Ascending aorta (tissue), 2 donors: ENCODE results near the gene SERP2. TPM values are rescaled to one million over a fixed set of nuclear protein-coding genes. Genes with fewer than 3 reads are reported as not detected.
A peak's percentile ranks its signal among the peaks of the same experiment; 100 is the strongest.
"Not testable (repeated sequence)": the region's sequence is repeated elsewhere in the genome, so short reads cannot be mapped to it uniquely, and the experiment has no call there.

Source experiments
- DNase-seq, 2 donors: peaks; one replicate each; pipeline ENCODE4 v3.0.0-alpha.2; 2019; ENCODE audit warnings: low spot score in 2 of 2
- H3K27ac ChIP-seq, 2 donors: fragments of 200-600 bp; sonication (generic); one replicate each; pipeline ENCODE4 v1.5.1; 2016 to 2017; ENCODE audit warnings: mild to moderate bottlenecking in 1 of 2
- H3K27me3 ChIP-seq: fragments of 200-600 bp; sonication (generic); one replicate; pipeline ENCODE4 v1.5.1; 2017
- H3K36me3 ChIP-seq, 2 donors: fragments of 200-600 bp; sonication (generic); one replicate each; pipeline ENCODE4 v1.5.1; 2016
- H3K4me1 ChIP-seq, 2 donors: fragments of 200-600 bp; sonication (generic); one replicate each; pipeline ENCODE4 v1.5.1; 2016 to 2017; ENCODE audit warnings: mild to moderate bottlenecking in 1 of 2
- H3K4me3 ChIP-seq, 2 donors: fragments of 200-600 bp; sonication (generic); one replicate each; pipeline ENCODE4 v1.5.1; 2016 to 2017; ENCODE audit warnings: mild to moderate bottlenecking in 1 of 2
- H3K9me3 ChIP-seq, 2 donors: fragments of 200-600 bp; sonication (generic); one replicate each; pipeline ENCODE4 v1.5.1; 2016
- CTCF ChIP-seq, 3 experiments: fragments of 200-600 bp in 2 of 3; fragments of 450-650 bp in 1 of 3; sonication (generic) in 2 of 3; IDR thresholded peaks; one replicate each; pipeline ENCODE4 v1.5.1; 2016 to 2019; ENCODE audit warnings: antibody characterized with exemption in 3 of 3, mild to moderate bottlenecking in 1 of 3, moderate library complexity in 1 of 3
- intact Hi-C: fragments of 100-400 bp; cut with DNase I; formaldehyde crosslinking; loops from one replicate; pipeline ENCODE4 v1.15.1; 2023
- total RNA-seq: library from RNA; depleted of rRNA; stranded (reverse); fragments of >200 nt; gene quantifications from one replicate; pipeline ENCODE4 v1.1.0, GENCODE V29; 2016

Gene SERP2
- total RNA-seq = 0.85 TPM

- H3K9me3 ChIP-seq = no peaks in the 10 kb centered on the region
- H3K4me1 ChIP-seq = peaks cover 0 to 7% of the 10 kb centered on the region in 2 donors
- intact Hi-C loops = loop anchor here (5.0 kb wide), 1 partner anchor 321 kb away; no protein-coding TSS in a partner anchor
- no peaks in the 10 kb centered on the region for H3K36me3 ChIP-seq
- no peaks in the 10 kb centered on the region for H3K27me3 ChIP-seq
- TF ChIP-seq CTCF (IDR thresholded peaks at IDR 0.05) = no peak
- DNase-seq = no peak
- H3K27ac ChIP-seq = peak within 1 kb of the TSS; percentile 55 to 59
- H3K4me3 ChIP-seq = peak within 1 kb of the TSS; percentile 53 to 79
These were observed at the start of gene SERP2 for GRCh38 chr13:44373601-44374347. TSS of gene SERP2 (plus strand) at chr13:44373824. CDS start at chr13:44374026, 202 bp downstream.

DNA sequence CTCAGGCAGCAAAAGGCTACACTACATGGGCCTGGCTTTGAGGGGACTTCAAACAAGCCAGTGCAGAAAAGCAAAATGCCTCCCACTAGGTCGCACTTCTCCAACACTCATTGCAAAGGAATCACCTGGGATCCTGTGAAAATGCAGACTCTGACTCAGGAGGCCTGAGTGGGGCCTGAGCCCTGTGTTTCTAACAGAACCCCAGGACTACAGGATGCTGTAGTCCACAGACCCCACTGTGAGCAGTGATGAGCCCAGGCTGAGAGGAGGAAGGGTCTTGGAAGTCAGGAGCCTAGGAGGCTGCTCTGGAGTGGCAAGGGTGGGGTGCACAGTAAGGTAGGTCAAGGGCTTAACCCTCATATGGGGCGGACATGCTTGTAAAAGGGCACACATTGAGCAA, 46.7 kb upstream of the SERP2 start:
- H3K27ac ChIP-seq = no peak overlapping the region

GRCh38 chr13:44329041-44329440, 44.6 kb upstream of the SERP2 start:
- H3K27ac ChIP-seq, H3K27me3 ChIP-seq: not testable (repeated sequence)
- peaks cover 6 to 16% of the 10 kb centered on the region in 2 donors for H3K4me1 ChIP-seq

More for the DNA sequence above, 46.7 kb upstream of the SERP2 start:
- no peak for DNase-seq
- no peaks in the 10 kb centered on the region for H3K9me3 ChIP-seq
- H3K4me3 ChIP-seq = no peak overlapping the region
- H3K36me3 ChIP-seq = no peaks in the 10 kb centered on the region
- TF ChIP-seq CTCF (IDR thresholded peaks at IDR 0.05) = no peak
- intact Hi-C loops = no loop called here
- peaks cover 6 to 10% of the 10 kb centered on the region in 2 donors for H3K4me1 ChIP-seq
- no peaks in the 10 kb centered on the region for H3K27me3 ChIP-seq

GRCh38 chr13:44329909-44330545, 43.6 kb upstream of the SERP2 start:
- no peak for DNase-seq
- Histone ChIP-seq H3K4me3 (no peak overlapping the region), H3K4me1 (peaks cover 6 to 16% of the 10 kb centered on the region in 2 donors), H3K9me3 (no peaks in the 10 kb centered on the region), H3K27me3 (no peaks in the 10 kb centered on the region), H3K36me3 (no peaks in the 10 kb centered on the region), H3K27ac (no peak overlapping the region)
- no peak for TF ChIP-seq CTCF (IDR thresholded peaks at IDR 0.05)
- intact Hi-C loops = no loop called here

More at GRCh38 chr13:44329041-44329440, 44.6 kb upstream of the SERP2 start:
- H3K36me3 ChIP-seq, H3K9me3 ChIP-seq, intact Hi-C loops, DNase-seq, H3K4me3 ChIP-seq: not testable (repeated sequence)

DNA sequence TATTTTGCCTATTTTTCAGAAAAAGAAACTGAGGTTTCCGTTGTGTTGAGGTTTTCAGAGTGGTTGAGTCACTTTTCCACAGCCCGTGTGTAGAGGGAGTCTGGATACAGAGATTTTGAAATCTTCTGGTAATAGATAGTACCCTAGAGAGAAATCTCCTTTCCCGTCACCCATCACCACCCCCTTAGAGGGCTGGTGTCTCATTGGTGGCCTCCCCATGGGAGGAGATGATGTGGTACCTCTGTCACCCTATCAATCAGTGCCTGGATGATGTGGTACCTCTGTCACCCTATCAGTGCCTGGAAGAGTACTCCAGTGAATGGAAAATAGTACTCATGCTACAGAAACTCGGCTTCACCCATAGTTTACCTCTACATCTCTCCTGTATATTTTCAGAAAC, 42.2 kb upstream of the SERP2 start:
- no peak for DNase-seq
- Histone ChIP-seq H3K4me1 (peaks cover 6 to 16% of the 10 kb centered on the region in 2 donors), H3K9me3 (no peaks in the 10 kb centered on the region), H3K27ac (peak overlapping the region; percentile 64 to 75), H3K27me3 (no peaks in the 10 kb centered on the region), H3K36me3 (no peaks in the 10 kb centered on the region), H3K4me3 (no peak overlapping the region)
- intact Hi-C loops = no loop called here
- TF ChIP-seq CTCF (IDR thresholded peaks at IDR 0.05) = no peak
